Measurements from ENCODE around the gene COL23A1.

COL23A1 gene

GRCh38 chr5:178327931-178328711 lies 262.1 kb downstream of the COL23A1 start:
- H3K4me1 ChIP-seq (ENCODE audit: control insufficient read depth, insufficient read depth, low read length): peaks cover 13% of the 10 kb centered on the region
- no peaks in the 10 kb centered on the region for H3K36me3 ChIP-seq (ENCODE audit: control insufficient read depth, insufficient read depth, low read length)
- no peak overlapping the region for H3K27ac ChIP-seq (ENCODE audit: insufficient read depth, low read depth, low read length, poor library complexity, severe bottlenecking)
- H3K27me3 ChIP-seq (ENCODE audit: control insufficient read depth, insufficient read depth, low read length, poor library complexity, severe bottlenecking): no peaks in the 10 kb centered on the region
- no peaks in the 10 kb centered on the region for H3K9me3 ChIP-seq (ENCODE audit: control insufficient read depth, low read length)
- H3K4me3 ChIP-seq (ENCODE audit: insufficient read depth, low read depth, low read length): no peak overlapping the region
- 89 to 93% methylated on average over 18 of the region's 18 CpGs for WGBS, 2 experiments

- no peaks in the 10 kb centered on the region for H3K36me3 ChIP-seq (ENCODE audit: control insufficient read depth, insufficient read depth, low read length)
- no peaks in the 10 kb centered on the region for H3K27me3 ChIP-seq (ENCODE audit: control insufficient read depth, insufficient read depth, low read length, poor library complexity, severe bottlenecking)
- WGBS, 2 experiments: 83 to 87% methylated on average over 10 of the region's 10 CpGs
- no peaks in the 10 kb centered on the region for H3K9me3 ChIP-seq (ENCODE audit: control insufficient read depth, low read length)
- H3K27ac ChIP-seq (ENCODE audit: insufficient read depth, low read depth, low read length, poor library complexity, severe bottlenecking): no peak overlapping the region
- peaks cover 13% of the 10 kb centered on the region for H3K4me1 ChIP-seq (ENCODE audit: control insufficient read depth, insufficient read depth, low read length)
- no peak overlapping the region for H3K4me3 ChIP-seq (ENCODE audit: insufficient read depth, low read depth, low read length)
These were observed 262.7 kb downstream of the COL23A1 start for GRCh38 chr5:178327446-178327845.

GRCh38 chr5:178326374-178326715 lies 263.8 kb downstream of the COL23A1 start:
- Histone ChIP-seq H3K27me3 (ENCODE audit: control insufficient read depth, insufficient read depth, low read length, poor library complexity, severe bottlenecking) (no peaks in the 10 kb centered on the region), H3K36me3 (ENCODE audit: control insufficient read depth, insufficient read depth, low read length) (no peaks in the 10 kb centered on the region), H3K9me3 (ENCODE audit: control insufficient read depth, low read length) (no peaks in the 10 kb centered on the region), H3K27ac (ENCODE audit: insufficient read depth, low read depth, low read length, poor library complexity, severe bottlenecking) (no peak overlapping the region), H3K4me3 (ENCODE audit: insufficient read depth, low read depth, low read length) (no peak overlapping the region), H3K4me1 (ENCODE audit: control insufficient read depth, insufficient read depth, low read length) (peaks cover 9% of the 10 kb centered on the region)
- 92% methylated on average over 7 of the region's 7 CpGs for WGBS, 2 experiments

- Histone ChIP-seq H3K27ac (ENCODE audit: insufficient read depth, low read depth, low read length, poor library complexity, severe bottlenecking) (no peak overlapping the region), H3K9me3 (ENCODE audit: control insufficient read depth, low read length) (no peaks in the 10 kb centered on the region), H3K36me3 (ENCODE audit: control insufficient read depth, insufficient read depth, low read length) (no peaks in the 10 kb centered on the region), H3K4me1 (ENCODE audit: control insufficient read depth, insufficient read depth, low read length) (peaks cover 9% of the 10 kb centered on the region), H3K4me3 (ENCODE audit: insufficient read depth, low read depth, low read length) (no peak overlapping the region), H3K27me3 (ENCODE audit: control insufficient read depth, insufficient read depth, low read length, poor library complexity, severe bottlenecking) (no peaks in the 10 kb centered on the region)
- WGBS, 2 experiments: 92 to 93% methylated on average over 19 to 20 of the region's 20 CpGs
These were observed 264.4 kb downstream of the COL23A1 start for GRCh38 chr5:178325679-178326373.

GRCh38 chr5:178325311-178325678 lies 264.9 kb downstream of the COL23A1 start:
- H3K4me3 ChIP-seq (ENCODE audit: insufficient read depth, low read depth, low read length): no peak overlapping the region
- no peaks in the 10 kb centered on the region for H3K27me3 ChIP-seq (ENCODE audit: control insufficient read depth, insufficient read depth, low read length, poor library complexity, severe bottlenecking)
- no peaks in the 10 kb centered on the region for H3K36me3 ChIP-seq (ENCODE audit: control insufficient read depth, insufficient read depth, low read length)
- H3K4me1 ChIP-seq (ENCODE audit: control insufficient read depth, insufficient read depth, low read length): peaks cover 9% of the 10 kb centered on the region
- H3K27ac ChIP-seq (ENCODE audit: insufficient read depth, low read depth, low read length, poor library complexity, severe bottlenecking): no peak overlapping the region
- 90 to 91% methylated on average over 6 of the region's 6 CpGs for WGBS, 2 experiments
- H3K9me3 ChIP-seq (ENCODE audit: control insufficient read depth, low read length): no peaks in the 10 kb centered on the region

GRCh38 chr5:178324481-178325310 lies 265.5 kb downstream of the COL23A1 start:
- Histone ChIP-seq H3K27me3 (ENCODE audit: control insufficient read depth, insufficient read depth, low read length, poor library complexity, severe bottlenecking) (no peaks in the 10 kb centered on the region), H3K4me3 (ENCODE audit: insufficient read depth, low read depth, low read length) (no peak overlapping the region), H3K36me3 (ENCODE audit: control insufficient read depth, insufficient read depth, low read length) (no peaks in the 10 kb centered on the region), H3K9me3 (ENCODE audit: control insufficient read depth, low read length) (no peaks in the 10 kb centered on the region), H3K27ac (ENCODE audit: insufficient read depth, low read depth, low read length, poor library complexity, severe bottlenecking) (no peak overlapping the region), H3K4me1 (ENCODE audit: control insufficient read depth, insufficient read depth, low read length) (peaks cover 9% of the 10 kb centered on the region)
- 84% methylated on average over 31 of the region's 31 CpGs for WGBS, 2 experiments

- 74 to 82% methylated on average over 7 of the region's 7 CpGs for WGBS, 2 experiments
- no peaks in the 10 kb centered on the region for H3K27me3 ChIP-seq (ENCODE audit: control insufficient read depth, insufficient read depth, low read length, poor library complexity, severe bottlenecking)
- no peaks in the 10 kb centered on the region for H3K36me3 ChIP-seq (ENCODE audit: control insufficient read depth, insufficient read depth, low read length)
- H3K4me3 ChIP-seq (ENCODE audit: insufficient read depth, low read depth, low read length): no peak overlapping the region
- no peaks in the 10 kb centered on the region for H3K9me3 ChIP-seq (ENCODE audit: control insufficient read depth, low read length)
- peaks cover 9% of the 10 kb centered on the region for H3K4me1 ChIP-seq (ENCODE audit: control insufficient read depth, insufficient read depth, low read length)
- no peak overlapping the region for H3K27ac ChIP-seq (ENCODE audit: insufficient read depth, low read depth, low read length, poor library complexity, severe bottlenecking)
These were observed 266.2 kb downstream of the COL23A1 start for GRCh38 chr5:178323961-178324360.

- H3K9me3 ChIP-seq (ENCODE audit: control insufficient read depth, low read length): no peaks in the 10 kb centered on the region
- H3K27me3 ChIP-seq (ENCODE audit: control insufficient read depth, insufficient read depth, low read length, poor library complexity, severe bottlenecking): no peaks in the 10 kb centered on the region
- WGBS, 2 experiments: 84 to 89% methylated on average over 6 of the region's 6 CpGs
- H3K4me1 ChIP-seq (ENCODE audit: control insufficient read depth, insufficient read depth, low read length): peaks cover 9% of the 10 kb centered on the region
- no peak overlapping the region for H3K4me3 ChIP-seq (ENCODE audit: insufficient read depth, low read depth, low read length)
- no peak overlapping the region for H3K27ac ChIP-seq (ENCODE audit: insufficient read depth, low read depth, low read length, poor library complexity, severe bottlenecking)
- no peaks in the 10 kb centered on the region for H3K36me3 ChIP-seq (ENCODE audit: control insufficient read depth, insufficient read depth, low read length)
These were observed 266.7 kb downstream of the COL23A1 start for GRCh38 chr5:178323541-178323865.

GRCh38 chr5:178322736-178323540 lies 267.3 kb downstream of the COL23A1 start:
- 92 to 93% methylated on average over 14 of the region's 14 CpGs for WGBS, 2 experiments

More at GRCh38 chr5:178322736-178323540, 267.3 kb downstream of the COL23A1 start:
- H3K27ac ChIP-seq (ENCODE audit: insufficient read depth, low read depth, low read length, poor library complexity, severe bottlenecking): no peak overlapping the region
- no peak overlapping the region for H3K4me3 ChIP-seq (ENCODE audit: insufficient read depth, low read depth, low read length)
- no peaks in the 10 kb centered on the region for H3K36me3 ChIP-seq (ENCODE audit: control insufficient read depth, insufficient read depth, low read length)
- H3K4me1 ChIP-seq (ENCODE audit: control insufficient read depth, insufficient read depth, low read length): peaks cover 9% of the 10 kb centered on the region
- H3K27me3 ChIP-seq (ENCODE audit: control insufficient read depth, insufficient read depth, low read length, poor library complexity, severe bottlenecking): no peaks in the 10 kb centered on the region
- H3K9me3 ChIP-seq (ENCODE audit: control insufficient read depth, low read length): no peaks in the 10 kb centered on the region

All from ectodermal cell (in vitro differentiated cells).